DMS153 (cell line): Measurements from ENCODE around the gene NMRK2.
"Not testable (repeated sequence)": the region's sequence is repeated elsewhere in the genome, so short reads cannot be mapped to it uniquely, and the experiment has no call there.

Experiments
- DNase-seq: peaks from one replicate; lab custom pipeline; 2025; lab: John Stamatoyannopoulos, UW

Gene NMRK2

GRCh38 chr19:3932931-3933810, at the start of gene NMRK2:
NMRK2 (plus strand) TSS chr19:3933069; CDS start chr19:3933672, 603 bp downstream.
- no peak for DNase-seq

DNA sequence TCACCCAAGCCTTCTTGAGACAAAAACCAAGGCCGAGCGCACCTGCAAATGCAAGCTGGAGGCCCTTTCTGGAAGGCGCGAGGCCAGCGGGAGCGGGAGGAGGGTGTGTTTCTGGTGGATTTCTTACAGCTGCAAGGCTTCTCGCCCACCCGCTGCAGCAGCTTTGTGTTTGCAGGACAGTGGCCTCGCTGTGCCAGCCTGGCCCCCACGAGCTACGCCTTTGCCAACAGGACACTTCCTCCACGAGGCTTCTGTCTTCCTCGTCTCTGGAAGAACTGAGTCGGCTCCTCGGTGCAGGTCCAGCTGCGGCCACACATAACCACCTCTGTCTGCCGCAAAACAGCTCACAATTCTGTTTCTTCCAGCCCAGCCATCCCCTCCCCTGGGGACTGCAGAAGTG, 42.3 kb upstream of the NMRK2 start:
- no peak for DNase-seq

GRCh38 chr19:3893509-3894179, 39.2 kb upstream of the NMRK2 start:
- no peak for DNase-seq

GRCh38 chr19:3894959-3895358, 37.9 kb upstream of the NMRK2 start:
- not testable (repeated sequence) for DNase-seq

- DNase-seq = no peak
These were observed 37.1 kb upstream of the NMRK2 start for GRCh38 chr19:3895788-3896187.

DNA sequence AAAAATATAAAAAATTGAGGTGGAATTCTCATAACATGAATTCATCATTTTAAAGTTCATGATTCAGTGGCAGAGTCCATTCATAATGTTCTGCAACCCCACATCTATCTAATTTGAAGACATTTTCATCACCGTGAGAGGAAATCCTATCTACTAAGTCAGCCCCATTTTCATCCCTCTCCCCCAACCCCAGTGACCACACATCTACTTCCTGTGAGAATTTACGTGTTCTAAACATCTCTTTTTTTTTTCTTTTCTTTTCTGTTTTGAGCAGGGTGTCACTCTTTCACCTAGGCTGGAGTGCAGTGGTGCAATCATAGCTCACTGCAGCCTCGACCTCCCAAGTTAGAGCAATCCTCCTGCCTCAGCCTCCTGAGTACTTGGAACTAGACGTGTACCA, 34.9 kb upstream of the NMRK2 start:
- no peak for DNase-seq

DNA sequence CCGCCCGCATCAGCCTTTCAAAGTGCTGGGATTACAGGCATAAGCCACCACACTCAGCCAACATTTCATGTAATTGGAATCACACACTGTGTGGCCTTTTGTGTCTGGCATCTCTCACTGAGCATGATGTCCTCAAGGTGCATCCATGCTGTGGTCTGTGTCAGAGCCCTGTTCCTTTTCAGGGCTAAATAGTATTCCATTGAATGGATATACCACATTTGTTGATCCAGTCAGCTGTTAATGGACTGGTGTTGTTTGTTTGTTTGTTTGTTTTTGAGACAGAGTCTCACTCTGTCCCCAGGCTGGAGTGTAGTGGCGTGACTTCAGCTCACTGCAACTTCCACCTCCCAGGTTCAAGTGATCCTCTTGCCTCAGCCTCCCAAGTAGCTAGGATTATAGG, 34.4 kb upstream of the NMRK2 start:
- no peak for DNase-seq

DNA sequence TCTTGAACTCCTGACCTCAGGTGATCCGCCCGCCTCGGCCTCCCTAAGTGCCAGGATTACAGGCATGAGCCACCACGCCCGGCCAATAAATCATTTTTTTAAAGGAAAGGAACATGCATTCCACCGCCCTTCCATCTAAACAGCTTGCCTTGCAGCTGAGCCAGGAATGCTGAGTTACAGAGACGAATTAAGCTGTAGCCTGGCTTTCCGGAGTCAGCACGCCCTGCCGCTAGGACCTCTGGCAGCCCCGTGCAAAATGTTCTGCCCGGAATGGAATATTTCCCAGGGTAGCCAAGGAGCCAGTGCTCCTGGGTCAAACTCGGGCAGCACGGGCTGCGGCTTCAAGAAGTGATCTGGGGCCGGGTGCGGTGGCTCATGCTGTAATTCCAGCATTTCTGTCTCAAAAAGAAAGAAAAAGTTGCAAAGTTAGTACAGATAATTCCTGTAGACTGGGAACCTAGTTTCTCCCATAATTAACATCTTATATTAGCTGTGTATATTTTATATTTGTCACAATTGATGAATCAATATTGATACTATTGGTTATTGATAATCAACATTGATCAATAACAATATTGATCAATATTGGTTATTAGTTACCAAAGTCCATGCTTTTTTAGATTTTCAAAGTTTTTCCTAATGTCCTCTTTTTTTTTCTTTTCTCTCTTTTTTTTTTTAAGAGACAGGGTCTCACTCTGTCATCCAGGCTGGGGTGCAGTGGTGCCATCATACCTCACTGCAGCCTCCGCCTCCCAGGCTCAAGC, 33.2 kb upstream of the NMRK2 start:
- DNase-seq = no peak

DNA sequence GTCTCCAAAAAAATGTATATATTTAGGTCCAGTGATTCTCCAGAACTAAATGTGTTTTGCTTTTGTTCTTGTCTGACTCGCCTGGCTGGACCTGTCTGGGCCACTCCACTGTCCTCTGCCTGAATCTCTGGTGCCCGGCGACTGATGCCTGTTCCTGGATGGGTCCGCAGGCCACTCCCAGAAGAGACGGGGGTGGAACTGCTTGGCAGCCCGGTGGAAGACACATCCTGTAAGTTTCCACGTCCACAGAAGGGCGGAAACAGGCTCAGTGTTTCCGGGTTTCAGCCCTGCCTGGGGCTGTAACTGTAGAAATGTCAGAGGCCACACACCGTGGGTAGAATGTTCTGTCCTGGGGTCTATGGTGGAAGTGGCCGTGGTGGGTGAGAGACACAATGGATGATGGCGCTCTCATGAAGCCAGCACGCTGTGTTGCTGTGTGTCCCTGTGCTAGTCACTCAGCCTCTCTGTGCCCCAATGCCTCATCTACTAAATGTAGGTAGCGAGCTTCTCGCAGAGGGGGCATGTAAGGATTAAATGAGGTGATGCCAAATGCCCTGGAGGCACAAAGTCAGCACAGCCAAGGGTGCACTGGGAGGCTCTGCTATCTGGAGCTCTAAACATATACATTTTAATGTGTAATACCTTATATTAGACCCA, 30.4 kb upstream of the NMRK2 start:
- DNase-seq = no peak

DNA sequence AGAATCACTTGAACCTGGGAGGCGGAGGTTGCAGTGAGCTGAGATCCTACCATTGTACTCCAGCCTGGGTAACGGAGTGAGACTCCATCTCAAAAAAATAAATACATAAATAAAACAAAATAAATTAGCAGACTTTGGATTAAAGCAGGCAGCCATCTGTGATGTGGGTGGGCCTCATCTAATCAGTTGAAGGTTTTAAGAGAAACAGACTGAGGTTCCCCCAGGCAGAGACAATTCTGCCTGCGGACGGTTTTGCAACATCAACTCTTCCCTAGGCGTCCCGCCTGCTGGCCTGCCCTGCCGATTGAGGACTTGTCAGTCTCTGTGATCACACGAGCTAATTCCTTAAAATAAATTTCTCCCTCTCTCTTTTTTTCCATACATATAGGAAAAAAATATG, 28.6 kb upstream of the NMRK2 start:
- no peak for DNase-seq

- no peak for DNase-seq
These were observed 25.1 kb upstream of the NMRK2 start for GRCh38 chr19:3907626-3908265.

DNA sequence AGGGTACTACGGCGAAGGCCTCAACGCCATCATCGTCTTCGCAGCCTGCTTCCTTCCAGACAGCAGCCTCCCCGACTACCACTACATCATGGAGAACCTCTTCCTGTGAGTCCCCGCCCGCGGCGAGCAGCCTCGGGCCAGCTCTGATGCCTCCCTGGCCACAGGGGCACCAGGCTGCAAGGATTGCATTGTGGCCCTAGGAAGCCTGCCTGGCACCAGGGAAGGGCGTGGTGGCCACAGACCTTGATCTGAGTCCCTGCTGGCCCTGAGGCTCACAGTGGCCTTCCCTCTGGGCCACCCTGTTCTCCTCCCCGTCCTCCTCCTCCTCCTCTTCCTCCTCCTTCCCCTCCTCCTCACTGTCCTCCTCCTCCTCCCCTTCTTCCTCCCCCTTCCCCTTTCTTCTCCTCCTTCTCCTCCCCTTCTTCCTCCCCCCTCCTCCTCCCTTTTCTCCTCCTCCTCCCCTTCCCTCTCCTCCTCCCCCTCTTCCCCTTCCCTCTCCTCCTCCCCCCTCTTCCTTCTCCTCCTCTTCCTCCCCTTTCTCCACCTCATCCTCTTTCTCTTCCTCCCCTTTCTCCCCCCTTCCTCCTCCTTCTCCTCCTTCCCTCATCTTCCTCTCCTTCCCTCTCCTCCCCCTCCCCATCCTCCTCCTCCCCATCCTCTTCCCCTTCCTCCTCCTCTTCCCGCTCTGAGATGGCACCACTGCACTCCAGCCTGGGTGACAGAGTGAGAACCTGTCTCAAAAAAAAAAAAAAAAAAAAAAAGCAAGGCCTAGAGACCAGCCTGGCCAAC, 24.4 kb upstream of the NMRK2 start:
- DNase-seq = no peak

- DNase-seq = no peak
These were observed 22.8 kb upstream of the NMRK2 start for GRCh38 chr19:3910105-3910504.

DNA sequence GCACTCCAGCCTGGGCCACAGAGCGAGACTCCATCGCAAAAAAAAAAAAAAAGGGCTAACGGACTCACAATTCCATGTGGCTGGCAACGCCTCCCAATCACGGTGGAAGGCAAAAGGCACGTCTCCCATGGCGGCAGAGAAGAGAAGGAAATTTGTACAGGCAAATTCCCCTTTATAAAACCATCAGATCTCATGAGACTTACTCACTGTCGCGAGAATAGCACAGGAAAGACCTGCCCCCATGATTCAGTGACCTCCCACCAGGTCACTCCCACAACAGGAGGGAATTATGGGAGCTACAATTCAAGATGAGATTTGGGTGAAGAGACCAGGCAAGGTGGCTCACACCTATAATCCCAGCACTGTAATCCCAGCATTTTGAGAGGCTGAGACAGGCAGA, 18.7 kb upstream of the NMRK2 start:
- no peak for DNase-seq

DNA sequence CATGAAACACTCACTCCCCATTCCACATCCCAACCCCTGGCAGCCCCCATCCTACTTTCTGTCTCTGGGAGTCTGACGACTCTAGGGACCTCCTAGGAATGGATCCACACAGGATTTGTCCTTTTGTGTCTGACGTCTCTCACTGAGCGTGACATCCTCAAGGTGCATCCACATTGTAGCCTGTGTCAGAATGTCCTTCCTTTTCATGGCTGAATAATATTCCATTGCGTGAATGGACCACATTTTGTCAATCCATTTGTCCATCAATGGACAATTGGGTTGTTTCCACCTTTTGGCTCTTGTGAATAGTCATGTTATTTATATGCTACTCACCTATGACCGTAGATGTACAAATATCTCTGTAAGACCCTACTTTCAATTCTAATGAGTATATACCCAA, 16.8 kb upstream of the NMRK2 start:
- no peak for DNase-seq

DNA sequence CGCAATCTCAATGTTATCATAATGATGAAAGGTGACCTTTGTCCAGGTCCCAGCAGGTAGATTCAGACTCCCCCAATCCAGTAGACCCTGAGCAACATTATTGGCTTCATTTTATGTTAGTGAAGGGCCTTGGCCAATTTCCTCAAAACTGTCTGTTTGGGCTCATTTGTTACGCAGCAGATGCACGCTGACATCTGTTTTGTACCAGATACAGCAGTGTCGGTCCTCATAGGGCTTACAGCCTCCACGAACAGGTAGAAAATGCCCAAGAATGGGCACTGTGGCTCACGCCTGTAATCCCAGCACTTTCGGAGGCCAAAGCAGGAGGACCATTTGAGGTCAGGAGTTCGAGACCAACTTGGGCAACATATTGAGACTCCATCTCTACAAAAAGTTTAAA, 13.1 kb upstream of the NMRK2 start:
- no peak for DNase-seq

DNA sequence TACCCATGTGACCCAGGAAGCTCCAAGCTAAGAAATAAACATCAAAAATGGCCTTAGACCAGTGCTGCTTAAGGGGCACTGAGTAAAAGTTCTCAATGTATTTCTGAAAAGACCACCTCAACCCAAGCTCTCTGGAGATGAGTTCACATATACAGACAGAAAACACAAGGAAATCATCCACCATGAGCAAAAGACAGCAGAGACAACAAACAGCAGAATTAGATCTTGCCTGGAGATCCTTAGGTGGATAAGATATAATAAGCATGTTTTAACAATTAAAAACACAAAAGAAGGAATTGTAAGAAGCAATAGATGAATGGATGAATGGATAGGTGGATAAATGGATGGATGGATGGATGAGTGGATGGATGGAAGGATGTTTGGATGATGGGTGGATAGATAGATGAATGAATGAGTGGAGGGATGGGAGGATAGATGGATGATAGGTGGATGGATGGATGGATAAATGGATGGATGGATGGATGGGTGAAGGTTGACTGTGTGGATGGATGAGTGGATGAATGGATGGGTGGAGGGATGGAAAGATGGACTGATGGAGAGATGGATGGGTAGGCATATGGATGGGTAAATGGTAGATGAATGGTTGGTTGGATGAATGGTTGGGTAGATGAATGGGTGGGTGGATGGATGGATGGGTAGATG, 9.6 kb upstream of the NMRK2 start:
- no peak for DNase-seq

DNA sequence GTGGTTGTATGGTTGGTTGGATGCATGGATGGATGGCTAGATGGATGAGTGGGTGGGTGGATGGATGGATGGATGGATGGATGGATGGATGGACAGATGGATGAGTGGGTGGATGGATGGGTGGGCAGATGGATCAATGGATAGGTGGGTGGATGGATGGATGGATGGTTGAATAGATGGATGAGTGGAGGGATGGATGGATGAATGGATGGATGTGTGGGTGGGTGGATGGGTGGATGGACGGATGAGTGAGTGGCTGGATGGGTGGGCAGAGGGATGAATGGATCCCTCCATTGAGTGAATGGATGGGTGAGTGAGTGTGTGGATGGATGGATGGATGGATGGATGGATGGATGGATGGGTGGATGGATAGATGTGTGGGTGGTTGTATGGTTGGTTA, 9.0 kb upstream of the NMRK2 start:
- no peak for DNase-seq

DNA sequence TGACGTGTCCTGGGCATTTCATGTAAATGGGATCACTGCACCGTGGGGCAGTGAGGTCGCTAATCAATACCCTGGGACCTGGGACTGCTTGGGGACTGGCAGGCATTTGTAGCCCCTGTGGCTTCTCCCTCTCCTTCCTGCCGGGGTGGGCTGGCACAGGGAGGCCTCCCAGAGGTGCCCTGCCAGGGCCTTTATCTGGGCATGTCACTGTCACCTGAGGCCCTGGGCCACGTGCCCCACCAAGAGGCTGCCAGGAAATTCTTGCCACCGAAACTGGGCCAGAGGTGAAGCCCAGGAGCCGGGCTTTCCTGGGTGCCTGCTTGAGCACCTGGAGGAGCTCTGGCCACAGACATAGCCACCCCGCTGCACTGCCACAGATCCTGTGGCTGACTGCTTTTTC, 1.8 kb upstream of the NMRK2 start:
- no peak for DNase-seq
